ENCODE measurements around the gene DRD2.

DNA sequence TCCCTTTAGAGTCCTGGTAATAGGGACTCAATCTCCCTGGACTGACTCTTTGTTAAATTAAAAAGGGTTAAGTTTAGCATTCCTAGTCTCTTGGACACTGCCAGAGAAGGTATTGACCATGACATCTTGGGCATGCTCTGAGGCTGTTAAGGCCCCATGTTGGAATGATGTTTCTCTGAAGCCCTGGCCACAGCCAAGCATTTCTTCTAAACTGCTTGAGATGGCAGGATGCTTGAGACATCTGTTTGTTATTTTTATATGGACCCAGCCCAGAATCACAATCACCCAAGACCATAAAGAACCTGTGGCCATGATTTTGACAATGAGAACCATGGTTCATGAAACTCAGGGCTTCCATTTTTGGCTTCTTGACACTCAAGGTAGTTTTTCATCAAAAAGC lies 93.1 kb downstream of the DRD2 start:
- no peak for TF ChIP-seq EZH2phosphoT487 (IDR thresholded peaks at IDR 0.05; ENCODE audit: low read length)
- no peak for TF ChIP-seq CTCF (IDR thresholded peaks at IDR 0.05; ENCODE audit: low read length)
- TF ChIP-seq EZH2 (optimal IDR thresholded peaks at IDR 0.05; ENCODE audit: low read depth, low read length), result no peak

Measured in MM.1S (cell line).